NCI-H2227 treated with DMSO at 0.1 percent for 48 hours (cell line): ENCODE data around the gene RNU1-4.
"Not testable (repeated sequence)": the region's sequence is repeated elsewhere in the genome, so short reads cannot be mapped to it uniquely, and the experiment has no call there.

Source experiments
- DNase-seq: peaks from one replicate; lab custom pipeline; 2025; lab: John Stamatoyannopoulos, UW

RNU1-4 gene

GRCh38 chr1:16708704-16709103 lies 31.6 kb upstream of the RNU1-4 start:
- not testable (repeated sequence) for DNase-seq

DNA sequence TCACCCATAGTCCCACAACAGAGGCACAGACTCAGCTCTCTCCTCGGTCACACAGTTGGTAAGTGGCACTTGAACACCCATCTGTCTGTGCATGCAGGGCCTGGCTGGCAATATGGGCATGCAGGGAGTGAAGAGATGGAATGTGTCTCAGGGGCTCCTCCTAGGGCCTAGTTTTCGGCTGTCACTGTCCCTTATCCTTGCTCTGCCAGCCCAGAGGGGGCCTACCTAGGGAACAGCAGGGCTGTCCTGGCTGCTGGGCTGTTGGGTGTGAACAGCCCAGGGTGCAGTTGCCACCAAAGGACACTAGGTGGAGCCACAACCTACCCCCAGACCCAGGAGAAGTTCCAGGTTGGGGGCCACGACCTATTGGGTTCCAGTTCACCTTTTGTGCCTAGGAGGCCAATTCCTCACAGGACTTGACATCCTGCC lies 30.6 kb upstream of the RNU1-4 start:
- not testable (repeated sequence) for DNase-seq

- DNase-seq, result not testable (repeated sequence)
Observed at GRCh38 chr1:16710618-16711017, 29.7 kb upstream of the RNU1-4 start.

GRCh38 chr1:16712131-16712530 lies 28.2 kb upstream of the RNU1-4 start:
- not testable (repeated sequence) for DNase-seq

DNA sequence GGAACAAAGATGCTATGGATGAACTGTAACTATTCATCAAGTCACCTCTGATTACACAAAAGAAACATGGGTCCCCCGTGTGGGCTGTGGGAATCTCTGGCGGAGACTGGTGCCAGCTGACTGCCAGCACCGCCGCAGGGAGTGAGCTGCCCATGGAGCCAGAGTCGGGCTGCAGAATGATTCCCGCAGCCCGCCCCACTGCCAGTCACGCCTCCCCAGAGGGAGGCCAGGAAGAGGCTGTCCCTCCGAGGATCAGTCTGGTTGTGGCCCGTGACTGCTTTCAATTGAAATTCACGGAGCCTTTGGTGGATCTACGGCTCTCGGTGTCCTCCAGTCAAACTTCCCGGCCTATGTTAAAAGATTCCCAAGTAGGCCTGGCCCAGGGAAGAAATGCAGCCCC lies 27.7 kb upstream of the RNU1-4 start:
- DNase-seq, result peak; percentile 46

DNA sequence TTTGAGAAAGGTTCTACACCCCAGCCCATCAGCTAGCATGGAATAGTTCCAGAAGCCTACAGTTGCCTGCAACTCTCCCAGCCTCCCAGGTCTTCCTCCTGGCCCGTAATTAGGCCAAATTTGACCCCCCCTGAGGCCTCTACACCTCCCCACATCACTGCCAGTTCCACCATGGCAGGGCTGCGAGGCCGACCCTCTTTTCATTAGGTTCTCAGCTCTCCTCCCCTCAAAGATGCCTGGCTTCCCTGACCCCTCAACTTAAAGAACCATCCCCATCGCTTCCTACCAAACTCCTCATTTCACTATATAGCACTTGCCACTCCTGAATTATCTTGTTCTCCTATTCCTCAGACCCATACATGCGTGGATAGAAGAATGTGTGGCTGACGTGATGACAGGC lies 27.3 kb upstream of the RNU1-4 start:
- not testable (repeated sequence) for DNase-seq

DNA sequence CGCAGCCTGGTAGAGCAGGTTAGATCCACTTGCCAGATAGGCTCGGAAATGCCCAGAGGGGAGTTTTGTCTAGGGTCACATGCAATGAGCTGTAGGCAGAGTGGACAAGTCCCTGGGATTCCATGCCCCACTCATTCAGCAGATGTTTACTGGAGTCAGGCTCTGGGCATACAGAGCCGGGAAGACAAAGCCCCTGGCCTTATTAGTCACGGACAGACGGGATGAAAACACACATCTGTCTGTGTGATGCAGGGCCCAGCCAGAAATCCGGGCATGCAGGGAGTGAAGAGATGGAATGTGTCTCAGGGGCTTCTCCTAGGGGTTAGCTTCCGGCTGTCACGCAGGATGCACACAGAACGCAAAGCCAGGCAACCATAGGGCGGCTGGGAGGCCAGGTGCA lies 26.8 kb upstream of the RNU1-4 start:
- DNase-seq, result not testable (repeated sequence)

DNA sequence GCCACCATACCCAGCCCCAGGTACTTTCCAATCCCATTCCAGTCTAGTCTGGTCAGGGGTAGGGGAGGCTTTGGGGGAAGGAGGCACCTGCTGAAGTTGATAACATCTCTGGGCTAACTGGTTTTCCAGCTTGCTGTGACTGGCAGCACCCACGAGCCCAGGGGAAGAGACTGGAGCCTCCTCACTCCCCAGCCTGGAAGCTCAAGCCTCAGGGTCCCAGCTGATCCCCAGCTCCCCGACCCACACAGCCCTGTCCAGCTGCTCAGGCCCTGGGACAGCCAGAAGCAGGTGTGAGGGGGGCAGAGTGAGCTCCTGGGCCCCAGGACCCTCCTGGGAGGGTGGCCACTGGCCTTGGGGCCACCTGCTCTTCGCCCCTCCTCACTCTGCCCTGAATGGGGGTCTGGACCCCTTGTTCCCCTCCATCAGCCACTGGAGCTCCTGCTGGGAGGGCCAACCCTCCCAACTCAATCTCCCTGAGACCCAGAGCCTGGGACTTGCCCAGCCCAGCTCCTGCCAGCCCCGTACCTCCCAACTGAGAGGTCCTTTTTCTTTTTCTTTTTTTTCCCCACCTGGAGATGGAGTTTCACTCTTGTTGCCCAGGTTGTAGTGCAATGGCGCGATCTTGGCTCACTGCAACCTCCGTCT lies 23.5 kb upstream of the RNU1-4 start:
- DNase-seq, result no peak

GRCh38 chr1:16717336-16718098 lies 22.8 kb upstream of the RNU1-4 start:
- no peak for DNase-seq

DNA sequence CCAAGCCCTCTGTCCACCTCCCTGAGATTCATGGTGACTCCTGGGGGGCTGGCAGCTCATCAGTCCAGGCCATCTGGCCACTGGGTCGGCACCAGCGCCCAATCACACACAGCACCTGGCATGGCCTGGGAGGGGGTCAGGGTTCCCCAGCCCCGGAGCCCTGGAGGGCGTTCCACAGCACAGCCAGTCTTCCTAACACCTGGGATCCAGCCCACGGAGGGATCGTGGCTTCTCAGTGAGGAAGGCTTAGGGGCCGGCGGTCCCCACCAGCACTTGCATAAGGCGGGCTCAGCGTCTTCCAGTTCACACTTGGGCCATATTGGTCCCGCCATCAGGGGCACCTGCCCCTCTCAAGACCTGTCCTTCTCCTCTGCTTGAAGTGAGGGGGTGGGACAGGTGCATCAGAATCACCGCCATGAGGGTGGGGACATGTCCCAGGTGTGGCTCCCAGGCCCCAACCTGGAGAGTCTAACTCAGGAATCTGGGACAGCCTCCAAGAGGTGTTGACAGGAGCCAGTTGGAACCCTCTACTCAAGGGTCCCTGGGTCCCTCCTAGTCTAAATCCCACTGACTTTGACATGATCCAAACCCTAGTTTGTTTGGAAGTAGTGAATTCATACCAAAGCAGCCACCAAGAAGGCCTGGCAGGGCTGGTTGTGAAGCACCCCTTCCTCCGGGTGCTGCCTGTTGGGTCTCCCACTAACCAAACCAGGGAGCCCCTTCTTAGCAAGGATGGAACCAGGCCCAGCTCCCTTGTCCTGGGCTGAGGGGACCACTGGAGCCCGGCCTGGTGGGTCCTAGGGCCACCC lies 22.0 kb upstream of the RNU1-4 start:
- not testable (repeated sequence) for DNase-seq

DNA sequence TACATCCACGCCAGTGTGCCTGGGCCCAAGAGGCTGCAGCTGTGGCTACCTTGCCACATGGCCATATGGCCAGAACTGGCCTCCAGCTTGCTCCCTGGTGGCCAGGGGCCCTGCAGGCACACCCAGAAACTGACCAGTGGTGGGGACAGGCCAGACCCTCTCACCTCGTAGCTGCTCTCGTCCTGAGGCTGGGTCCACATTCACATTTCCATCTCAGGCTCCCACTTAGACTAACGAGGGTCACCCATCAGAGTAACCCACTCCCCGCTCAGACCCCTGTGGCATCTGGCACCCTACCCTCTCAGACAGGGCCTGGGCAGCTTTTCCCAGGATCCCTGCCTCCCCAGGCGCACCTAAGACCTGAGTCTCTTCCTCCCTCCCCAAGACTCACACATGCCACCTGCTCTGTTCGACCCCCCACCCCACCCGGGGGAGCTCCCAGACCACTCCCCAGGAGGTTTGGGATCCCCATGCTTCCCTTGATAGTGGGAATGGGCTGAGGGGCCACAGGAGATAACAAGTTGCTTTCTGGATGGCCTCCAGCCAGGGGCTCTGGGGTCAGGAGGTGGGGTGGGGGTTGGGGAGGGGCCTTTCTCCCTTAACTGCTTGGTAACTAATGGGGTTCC lies 21.3 kb upstream of the RNU1-4 start:
- DNase-seq, result no peak

- DNase-seq, result no peak
Observed at GRCh38 chr1:16719571-16720350, 20.6 kb upstream of the RNU1-4 start.

DNA sequence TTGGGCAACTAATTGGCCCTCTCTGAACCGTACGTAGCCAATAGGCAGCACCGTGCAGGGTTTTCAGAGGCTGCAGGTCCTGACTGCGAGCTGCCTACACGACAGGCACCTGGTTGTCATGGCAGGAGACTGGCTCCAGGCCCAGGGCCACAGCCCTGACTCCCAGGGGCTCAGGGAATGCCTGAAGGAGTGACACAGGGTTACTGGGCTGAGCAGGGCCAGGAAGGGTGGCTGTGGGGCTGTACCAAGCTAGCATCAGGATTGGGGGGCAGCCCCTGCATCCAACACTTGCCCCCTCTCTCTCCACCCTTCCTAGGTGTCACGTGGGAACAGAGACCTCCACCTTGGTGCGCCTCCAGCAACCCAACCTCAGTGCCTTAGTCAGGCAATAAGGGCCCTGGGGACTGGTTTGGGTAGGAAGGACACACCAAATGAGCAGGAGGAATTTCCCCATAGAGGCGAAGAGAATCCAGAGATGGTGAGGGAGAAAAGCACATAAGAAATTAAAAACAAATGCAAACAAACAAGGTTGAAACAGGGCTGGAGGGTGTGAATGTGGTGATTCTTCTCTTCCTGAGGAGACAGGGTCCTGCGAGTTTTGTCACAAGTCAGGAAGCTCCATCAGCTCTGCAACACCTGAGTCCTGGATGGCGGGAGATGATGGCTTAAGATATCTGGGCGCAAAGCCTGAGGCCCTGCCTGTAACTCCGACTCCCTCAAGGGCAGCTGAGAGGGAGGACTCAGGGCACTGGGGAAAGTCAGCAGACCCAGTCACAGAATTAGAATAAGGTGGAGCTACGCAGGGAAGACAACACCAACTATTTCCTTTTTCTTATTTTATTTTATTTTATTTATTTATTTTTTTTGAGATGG lies 19.7 kb upstream of the RNU1-4 start:
- no peak for DNase-seq

GRCh38 chr1:16721871-16722641 lies 18.3 kb upstream of the RNU1-4 start:
- no peak for DNase-seq

- DNase-seq, result no peak
Observed at GRCh38 chr1:16724718-16725438, 15.4 kb upstream of the RNU1-4 start.

DNA sequence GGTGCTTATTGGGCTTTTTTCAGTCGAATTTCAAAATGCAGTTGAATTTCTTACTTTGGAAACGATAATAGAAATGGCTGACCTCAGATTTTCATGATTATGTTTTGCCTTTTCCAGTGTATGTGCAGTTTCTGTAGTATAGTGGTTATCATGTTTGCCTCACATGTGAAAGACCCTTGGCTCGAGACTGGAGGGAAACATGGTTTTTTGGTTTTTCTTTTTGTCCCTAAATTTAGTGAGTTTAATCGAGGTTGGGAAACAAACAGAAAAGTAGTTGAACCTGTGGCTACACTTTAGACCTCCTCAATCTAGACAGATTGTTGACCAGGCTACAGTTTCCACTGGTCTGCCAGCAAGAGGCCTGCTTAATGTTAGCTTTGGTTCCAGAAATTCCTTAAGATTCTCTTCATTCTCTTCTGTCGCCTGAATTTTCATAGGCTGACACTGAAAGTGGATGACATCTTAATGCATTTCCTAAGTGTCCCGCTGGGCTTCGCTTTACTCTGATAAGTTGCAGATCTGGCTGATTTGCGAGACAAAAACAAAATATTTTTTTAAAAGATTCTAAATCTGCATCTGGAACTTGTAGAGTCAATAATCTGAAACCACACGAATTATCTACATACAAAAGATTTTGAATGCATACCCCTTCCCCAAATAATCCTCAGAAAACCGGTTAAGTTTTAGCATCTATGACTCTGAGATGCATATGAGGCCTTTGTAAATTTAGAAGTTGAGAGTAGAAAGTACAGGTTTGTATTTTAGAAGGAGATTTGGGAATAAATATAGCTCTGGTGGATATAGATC lies 14.7 kb upstream of the RNU1-4 start:
- DNase-seq, result not testable (repeated sequence)

DNA sequence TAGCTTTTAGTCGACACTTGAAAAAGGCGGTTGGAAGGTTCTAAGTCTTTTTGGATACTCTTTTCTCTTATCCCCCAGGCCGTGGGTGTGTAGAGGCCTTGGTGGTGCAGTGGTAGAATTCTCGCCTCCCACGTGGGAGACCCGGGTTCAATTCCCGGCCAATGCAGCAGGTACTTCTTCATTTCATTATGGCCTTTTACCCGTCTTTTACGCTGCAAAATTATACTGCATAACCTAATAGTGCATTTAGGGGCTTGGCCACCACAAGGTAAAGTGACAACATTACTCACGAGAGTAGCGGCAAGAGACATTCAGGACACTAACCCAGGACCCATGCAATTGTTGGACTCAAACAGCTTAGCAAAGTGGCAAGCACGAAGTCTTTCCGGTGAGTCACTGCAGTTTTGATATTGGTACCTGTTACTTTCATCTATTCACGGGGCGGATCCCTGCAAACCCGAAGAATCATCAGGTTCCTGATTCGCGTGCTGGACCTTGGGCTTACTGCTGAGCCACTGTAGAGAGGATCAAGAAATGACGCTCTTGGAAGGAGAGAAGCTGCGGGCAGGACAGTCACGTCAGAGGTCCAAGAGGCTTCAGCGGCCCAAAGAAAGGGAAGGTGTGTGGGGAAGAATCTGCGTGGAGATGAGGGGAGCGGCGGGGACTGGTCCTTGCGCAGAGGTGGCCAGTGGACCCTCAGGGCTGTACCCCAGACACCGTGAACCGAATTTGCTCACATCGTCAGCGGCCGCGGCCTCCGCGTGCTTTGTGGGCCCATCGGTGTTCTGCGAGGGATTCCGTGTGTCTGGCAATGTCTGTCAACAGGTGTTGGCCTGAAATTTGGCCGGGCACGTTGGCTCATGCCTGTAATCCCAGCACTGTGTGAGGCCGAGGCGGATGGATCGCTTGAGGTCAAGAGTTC lies 12.9 kb upstream of the RNU1-4 start:
- no peak for DNase-seq
